CD4-positive, alpha-beta T cell treated with Interleukin-4 for 4 hours (primary cell): ENCODE measurements around the gene PTHLH.

Experiments
- DNase-seq: peaks from one replicate; pipeline ENCODE4 v3.0.0-alpha.2; 2020

The PTHLH gene

GRCh38 chr12:27973487-27973890 lies 956 bp upstream of the PTHLH start:
- no peak for DNase-seq

- DNase-seq = no peak
Observed at GRCh38 chr12:27971606-27972005, 927 bp downstream of the PTHLH start.

- DNase-seq = no peak
Observed at GRCh38 chr12:27971121-27971489, 1.4 kb downstream of the PTHLH start.

- no peak for DNase-seq
Observed at GRCh38 chr12:27970401-27971120, 2.0 kb downstream of the PTHLH start.

GRCh38 chr12:27969624-27970400 lies 2.7 kb downstream of the PTHLH start:
- no peak for DNase-seq

GRCh38 chr12:27968972-27969623 lies 3.4 kb downstream of the PTHLH start:
- DNase-seq = no peak

- no peak for DNase-seq
Observed at GRCh38 chr12:27967551-27968054, 4.9 kb downstream of the PTHLH start.

GRCh38 chr12:27966870-27967269 lies 5.7 kb downstream of the PTHLH start:
- no peak for DNase-seq

GRCh38 chr12:27965966-27966365 lies 6.6 kb downstream of the PTHLH start:
- DNase-seq = no peak

GRCh38 chr12:27965411-27965810 lies 7.1 kb downstream of the PTHLH start:
- no peak for DNase-seq

GRCh38 chr12:27964123-27964522 lies 8.4 kb downstream of the PTHLH start:
- no peak for DNase-seq

- no peak for DNase-seq
Observed at GRCh38 chr12:27960821-27961220, 11.7 kb downstream of the PTHLH start.

- no peak for DNase-seq
Observed at GRCh38 chr12:27958675-27959074, 13.9 kb downstream of the PTHLH start.

GRCh38 chr12:27957366-27957765 lies 15.2 kb downstream of the PTHLH start:
- no peak for DNase-seq

GRCh38 chr12:27953817-27954216 lies 18.7 kb downstream of the PTHLH start:
- DNase-seq = no peak

- no peak for DNase-seq
Observed at GRCh38 chr12:27953348-27953747, 19.2 kb downstream of the PTHLH start.

GRCh38 chr12:27952510-27952909 lies 20.0 kb downstream of the PTHLH start:
- no peak for DNase-seq

GRCh38 chr12:27951898-27952297 lies 20.6 kb downstream of the PTHLH start:
- DNase-seq = no peak

GRCh38 chr12:27946421-27946820 lies 26.1 kb downstream of the PTHLH start:
- no peak for DNase-seq

- peak; percentile 69 for DNase-seq
Observed at GRCh38 chr12:27940756-27941402, 31.7 kb downstream of the PTHLH start.

- no peak for DNase-seq
Observed at GRCh38 chr12:27940245-27940644, 32.3 kb downstream of the PTHLH start.

GRCh38 chr12:27937768-27938167 lies 34.8 kb downstream of the PTHLH start:
- DNase-seq = no peak

GRCh38 chr12:27936196-27936595 lies 36.3 kb downstream of the PTHLH start:
- no peak for DNase-seq
